Neural cell (in vitro differentiated cells): Measurements from ENCODE around the gene CSK. TPM values are rescaled to one million over a fixed set of nuclear protein-coding genes. Genes with fewer than 3 reads are reported as not detected.

Experiments used
- H2AFZ ChIP-seq: fragments of 200-600, 300-800 bp; sonication (generic), shearing (Covaris generic); 2 replicates; pipeline ENCODE4 v1.6.0; 2014; ENCODE audit warnings: low read depth, mild to moderate bottlenecking, antibody characterized with exemption, low read length, moderate library complexity
- H3F3A ChIP-seq: fragments of 200-600 bp; shearing (Covaris generic); 2 replicates; pipeline ENCODE4 v1.6.1; 2016; ENCODE audit warnings: mild to moderate bottlenecking, moderate library complexity, mixed read lengths, antibody characterized with exemption, low read length; ENCODE audit not compliant: insufficient read depth, poor library complexity, severe bottlenecking
- H3K27ac ChIP-seq: fragments of 200-600, 300-800 bp; sonication (generic), shearing (Covaris generic); 2 replicates; pipeline ENCODE4 v1.5.1; 2014; ENCODE audit warnings: mild to moderate bottlenecking, low read length, moderate library complexity
- H3K27me3 ChIP-seq: fragments of 300-800, 200-600 bp; sonication (generic), shearing (Covaris generic); 2 replicates; pipeline ENCODE4 v1.6.0; 2014; ENCODE audit warnings: mild to moderate bottlenecking, low read depth, low read length, moderate library complexity; ENCODE audit not compliant: insufficient read depth
- H3K36me3 ChIP-seq: fragments of 300-800, 200-600 bp; sonication (generic), shearing (Covaris generic); 2 replicates; pipeline ENCODE4 v1.5.1; 2014; ENCODE audit warnings: mild to moderate bottlenecking, antibody characterized with exemption, low read length, moderate library complexity; ENCODE audit not compliant: insufficient read depth
- H3K4me2 ChIP-seq: fragments of 300-800, 200-600 bp; sonication (generic), shearing (Covaris generic); 2 replicates; pipeline ENCODE4 v1.6.0; 2014; ENCODE audit warnings: mild to moderate bottlenecking, low read length
- H3K4me3 ChIP-seq: fragments of 300-800, 200-600 bp; sonication (generic), shearing (Covaris generic); 2 replicates; pipeline ENCODE4 v1.5.1; 2014; ENCODE audit warnings: mild to moderate bottlenecking, low read length, moderate library complexity
- H3K79me2 ChIP-seq: fragments of 200-600 bp; shearing (Covaris generic); replicated peaks from 2 replicates; pipeline ENCODE4 v1.6.0; 2014; ENCODE audit warnings: mild to moderate bottlenecking, low read length, moderate library complexity; ENCODE audit not compliant: insufficient read depth
- H3K9ac ChIP-seq: fragments of 300-800, 200-600 bp; sonication (generic), shearing (Covaris generic); 2 replicates; pipeline ENCODE4 v1.6.1; 2016; ENCODE audit warnings: mild to moderate bottlenecking, low read length, mixed read lengths
- H3K9me2 ChIP-seq: fragments of 200-600 bp; shearing (Covaris generic); 2 replicates; pipeline ENCODE4 v1.6.1; 2016; ENCODE audit warnings: mild to moderate bottlenecking, low read length, mixed read lengths; ENCODE audit not compliant: insufficient read depth
- H3K9me3 ChIP-seq: fragments of 200-600, 300-800 bp; sonication (generic), shearing (Covaris generic); 2 replicates; pipeline ENCODE4 v1.6.1; 2016; ENCODE audit warnings: mild to moderate bottlenecking, mixed run types, low read length, moderate library complexity, mixed read lengths
- H4K20me1 ChIP-seq: fragments of 200-600 bp; shearing (Covaris generic); 2 replicates; pipeline ENCODE4 v1.6.1; 2016; ENCODE audit warnings: mild to moderate bottlenecking, mixed run types; ENCODE audit not compliant: insufficient read depth
- CTCF ChIP-seq: fragments of 450-650 bp; IDR thresholded peaks from 2 replicates; pipeline ENCODE4 v1.5.1; 2014; ENCODE audit warnings: antibody characterized with exemption, mild to moderate bottlenecking, moderate library complexity; ENCODE audit not compliant: poor library complexity, severe bottlenecking
- EP300 ChIP-seq: fragments of 450-650 bp; conservative IDR thresholded peaks from 2 replicates; pipeline ENCODE4 v1.6.1; 2014; ENCODE audit warnings: antibody characterized with exemption, mild to moderate bottlenecking, moderate library complexity; ENCODE audit not compliant: poor library complexity, severe bottlenecking
- EZH2 ChIP-seq: fragments of 200-600, 300-800 bp; shearing (Covaris generic), sonication (generic); IDR thresholded peaks from 2 replicates; pipeline ENCODE4 v1.6.1; 2014; ENCODE audit warnings: antibody characterized with exemption, low read length, borderline replicate concordance, mild to moderate bottlenecking; ENCODE audit not compliant: insufficient read depth, poor library complexity, severe bottlenecking
- MXI1 ChIP-seq: fragments of 450-650 bp; conservative IDR thresholded peaks from 2 replicates; pipeline ENCODE4 v1.6.1; 2014; ENCODE audit warnings: antibody characterized with exemption, mild to moderate bottlenecking; ENCODE audit not compliant: poor library complexity, severe bottlenecking
- POLR2AphosphoS5 ChIP-seq: IDR thresholded peaks from 2 replicates; pipeline ENCODE4 v1.6.1; 2012
- RAD21 ChIP-seq: fragments of 450-650 bp; conservative IDR thresholded peaks from 2 replicates; pipeline ENCODE4 v1.6.1; 2014; ENCODE audit warnings: antibody characterized with exemption, mild to moderate bottlenecking, moderate library complexity
- REST ChIP-seq: IDR thresholded peaks from 2 replicates; pipeline ENCODE4 v1.6.1; 2012; ENCODE audit warnings: borderline replicate concordance
- SMC3 ChIP-seq: fragments of 450-650 bp; conservative IDR thresholded peaks from 2 replicates; pipeline ENCODE4 v1.6.1; 2014; ENCODE audit warnings: antibody characterized with exemption, mild to moderate bottlenecking, moderate library complexity; ENCODE audit not compliant: poor library complexity
- TAF1 ChIP-seq: IDR thresholded peaks from 2 replicates; pipeline ENCODE4 v1.6.1; 2012; ENCODE audit warnings: low read depth
- polyA plus RNA-seq: library from polyadenylated mRNA; depleted of rRNA; stranded (reverse); fragments of >200 nt; gene quantifications from 2 replicates; pipeline ENCODE4 v1.2.3, GENCODE V29; 2014

Gene CSK
- polyA plus RNA-seq, 1 donor from 2014 or later: 45.5 TPM

GRCh38 chr15:74763416-74763815, 18.5 kb upstream of the CSK start:
- Histone ChIP-seq H2AFZ (no peak overlapping the region), H3K27ac (no peak overlapping the region), H4K20me1 (no peaks in the 10 kb centered on the region), H3K9ac (no peak overlapping the region), H3K9me2 (no peaks in the 10 kb centered on the region), H3F3A (no peaks in the 10 kb centered on the region), H3K9me3 (no peaks in the 10 kb centered on the region), H3K79me2 (no peaks in the 10 kb centered on the region), H3K36me3 (no peaks in the 10 kb centered on the region), H3K27me3 (no peaks in the 10 kb centered on the region), H3K4me2 (no peak overlapping the region), H3K4me3 (no peak overlapping the region)
- TF ChIP-seq EZH2 (no peak), POLR2AphosphoS5 (no peak), SMC3 (no peak), RAD21 (no peak), MXI1 (no peak), REST (no peak), CTCF (no peak), TAF1 (no peak), EP300 (no peak)

GRCh38 chr15:74767167-74768098, 14.4 kb upstream of the CSK start:
- Histone ChIP-seq H4K20me1 (no peaks in the 10 kb centered on the region), H3F3A (no peaks in the 10 kb centered on the region), H3K27me3 (no peaks in the 10 kb centered on the region), H2AFZ (no peak overlapping the region), H3K9me3 (no peaks in the 10 kb centered on the region), H3K4me2 (no peak overlapping the region), H3K9ac (no peak overlapping the region), H3K36me3 (no peaks in the 10 kb centered on the region), H3K79me2 (no peaks in the 10 kb centered on the region), H3K4me3 (no peak overlapping the region), H3K9me2 (no peaks in the 10 kb centered on the region), H3K27ac (no peak overlapping the region)
- TF ChIP-seq RAD21 (no peak), REST (no peak)
